Astrocyte (in vitro differentiated cells and primary cell): ENCODE data around the gene IGFN1.

Experiments used
- EZH2 ChIP-seq: IDR thresholded peaks from 2 replicates; pipeline ENCODE4 v1.6.1; 2012; ENCODE audit warnings: mild to moderate bottlenecking, low read length, inconsistent platforms; ENCODE audit not compliant: insufficient read depth
- TF ChIP-seq, protein P1 (sequence below): IDR thresholded peaks from 2 replicates; pipeline ENCODE4 v1.5.1; 2011; ENCODE audit warnings: low read depth, mild to moderate bottlenecking, inconsistent platforms, low read length, moderate library complexity; ENCODE audit not compliant: insufficient read depth

DNA sequence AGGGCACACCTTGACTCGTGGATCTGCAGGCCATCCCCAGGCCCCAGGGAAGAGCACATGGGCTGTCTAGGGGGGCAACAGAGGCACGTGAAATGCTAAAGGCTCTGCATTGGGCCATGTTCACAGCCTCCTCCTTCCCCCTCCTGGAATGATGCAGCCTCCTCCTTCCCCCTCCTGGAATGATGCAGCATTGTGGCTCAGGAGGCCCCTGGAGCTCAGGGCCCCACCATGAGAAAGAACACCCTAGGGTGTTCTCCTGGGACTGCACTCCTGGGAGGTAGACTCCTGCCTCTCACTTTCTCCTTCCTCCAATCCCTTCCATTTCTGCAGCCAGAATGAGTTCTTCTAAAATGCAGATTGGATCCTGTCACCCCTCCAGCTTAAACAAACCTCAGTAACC, 1.5 kb upstream of the IGFN1 start:
- TF ChIP-seq, protein P1, sequence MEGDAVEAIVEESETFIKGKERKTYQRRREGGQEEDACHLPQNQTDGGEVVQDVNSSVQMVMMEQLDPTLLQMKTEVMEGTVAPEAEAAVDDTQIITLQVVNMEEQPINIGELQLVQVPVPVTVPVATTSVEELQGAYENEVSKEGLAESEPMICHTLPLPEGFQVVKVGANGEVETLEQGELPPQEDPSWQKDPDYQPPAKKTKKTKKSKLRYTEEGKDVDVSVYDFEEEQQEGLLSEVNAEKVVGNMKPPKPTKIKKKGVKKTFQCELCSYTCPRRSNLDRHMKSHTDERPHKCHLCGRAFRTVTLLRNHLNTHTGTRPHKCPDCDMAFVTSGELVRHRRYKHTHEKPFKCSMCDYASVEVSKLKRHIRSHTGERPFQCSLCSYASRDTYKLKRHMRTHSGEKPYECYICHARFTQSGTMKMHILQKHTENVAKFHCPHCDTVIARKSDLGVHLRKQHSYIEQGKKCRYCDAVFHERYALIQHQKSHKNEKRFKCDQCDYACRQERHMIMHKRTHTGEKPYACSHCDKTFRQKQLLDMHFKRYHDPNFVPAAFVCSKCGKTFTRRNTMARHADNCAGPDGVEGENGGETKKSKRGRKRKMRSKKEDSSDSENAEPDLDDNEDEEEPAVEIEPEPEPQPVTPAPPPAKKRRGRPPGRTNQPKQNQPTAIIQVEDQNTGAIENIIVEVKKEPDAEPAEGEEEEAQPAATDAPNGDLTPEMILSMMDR: no peak
- no peak for TF ChIP-seq EZH2
